AG04450 (cell line): Measurements from ENCODE around the gene HOMER1. TPM values are rescaled to one million over a fixed set of nuclear protein-coding genes. Genes with fewer than 3 reads are reported as not detected.

ENCODE experiments used
- CTCF ChIA-PET: fragments of 300-600, 350-600 bp; formaldehyde crosslinking; extraction: SDS; loops from one replicate; lab custom pipeline; 2022; ENCODE audit warnings: antibody characterized with exemption, inconsistent platforms; lab: Charles Lee
- POLR2A ChIA-PET: fragments of 350-600 bp; formaldehyde crosslinking; extraction: SDS; loops from one replicate; lab custom pipeline; 2021; ENCODE audit warnings: antibody characterized with exemption, inconsistent platforms; lab: Yijun Ruan, JAX
- DNase-seq: peaks from one replicate; pipeline ENCODE4 v3.0.0-alpha.2; 2011; ENCODE audit warnings: low read depth, low spot score
- H3K27ac ChIP-seq: one replicate; pipeline ENCODE4 v1.5.1; 2012; ENCODE audit warnings: low read depth, low read length, control low read depth
- H3K27me3 ChIP-seq: one replicate; pipeline ENCODE4 v1.6.0; 2012; ENCODE audit warnings: low read length; ENCODE audit not compliant: control insufficient read depth, insufficient read depth
- H3K4me3 ChIP-seq: 2 replicates; pipeline ENCODE4 v1.5.1; 2011; ENCODE audit warnings: mild to moderate bottlenecking, low read depth, low read length, control low read depth
- H3K9me3 ChIP-seq: 2 replicates; pipeline ENCODE4 v1.5.1; 2012; ENCODE audit warnings: low read length; ENCODE audit not compliant: control insufficient read depth, insufficient read depth
- CTCF ChIP-seq: IDR thresholded peaks from 2 replicates; pipeline ENCODE4 v1.5.1; 2011; ENCODE audit warnings: low read depth, low read length, control low read depth, inconsistent platforms
- polyA plus RNA-seq: library from polyadenylated mRNA; depleted of rRNA; stranded (reverse); fragments of >200 nt; gene quantifications from 2 replicates; pipeline ENCODE4 v1.2.3, GENCODE V29; 2011

The HOMER1 gene
- polyA plus RNA-seq, 1 experiment, result 5.1 TPM

GRCh38 chr5:79484731-79485130, 29.2 kb downstream of the HOMER1 start:
- DNase-seq, result no peak
- Histone ChIP-seq H3K4me3 (no peak overlapping the region), H3K27me3 (no peaks in the 10 kb centered on the region), H3K27ac (no peak overlapping the region), H3K9me3 (no peaks in the 10 kb centered on the region)
- CTCF ChIA-PET, result no interaction called here
- POLR2A ChIA-PET, result no interaction called here
- no peak for TF ChIP-seq CTCF

GRCh38 chr5:79481574-79481973, 32.4 kb downstream of the HOMER1 start:
- TF ChIP-seq CTCF, result no peak
- Histone ChIP-seq H3K4me3 (no peak overlapping the region), H3K27me3 (no peaks in the 10 kb centered on the region), H3K9me3 (no peaks in the 10 kb centered on the region), H3K27ac (no peak overlapping the region)
- no peak for DNase-seq
- ChIA-PET POLR2A (no interaction called here), CTCF (interaction anchor here (0.5 to 1.2 kb wide), 3 partner anchors 8 to 451 kb away, joined by 3 to 4 read pairs (median 3); no protein-coding TSS in a partner anchor)

GRCh38 chr5:79480991-79481390, 32.9 kb downstream of the HOMER1 start:
- no peak overlapping the region for H3K4me3 ChIP-seq
- no peaks in the 10 kb centered on the region for H3K27me3 ChIP-seq
- H3K27ac ChIP-seq, result no peak overlapping the region
- CTCF ChIA-PET, result interaction anchor here (0.5 to 1.2 kb wide), 3 partner anchors 9 to 450 kb away, joined by 3 to 4 read pairs (median 3); no protein-coding TSS in a partner anchor
- DNase-seq, result no peak
- no peaks in the 10 kb centered on the region for H3K9me3 ChIP-seq
- POLR2A ChIA-PET, result no interaction called here
- no peak for TF ChIP-seq CTCF

DNA sequence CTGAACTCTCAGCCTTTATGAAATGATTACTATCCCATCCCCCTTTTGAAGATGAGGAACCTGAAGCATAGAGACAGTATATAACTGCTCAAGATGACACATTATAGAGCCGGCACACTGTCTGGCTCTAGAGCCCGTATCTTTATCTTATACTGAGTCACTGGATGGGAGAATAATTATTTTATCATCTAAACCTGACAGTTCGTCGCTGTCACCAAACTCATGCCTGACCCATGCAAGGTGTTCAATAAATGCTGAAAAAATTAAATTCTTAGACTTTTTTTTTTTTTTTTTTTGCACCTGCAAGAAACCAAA, 38.8 kb downstream of the HOMER1 start:
- POLR2A ChIA-PET, result no interaction called here
- no peak overlapping the region for H3K4me3 ChIP-seq
- DNase-seq, result no peak
- H3K27me3 ChIP-seq, result no peaks in the 10 kb centered on the region
- TF ChIP-seq CTCF, result no peak
- CTCF ChIA-PET, result interaction anchor here (1.4 kb wide), 1 partner anchor 450 kb away, joined by 5 read pairs; no protein-coding TSS in a partner anchor
- H3K9me3 ChIP-seq, result no peaks in the 10 kb centered on the region
- no peak overlapping the region for H3K27ac ChIP-seq

DNA sequence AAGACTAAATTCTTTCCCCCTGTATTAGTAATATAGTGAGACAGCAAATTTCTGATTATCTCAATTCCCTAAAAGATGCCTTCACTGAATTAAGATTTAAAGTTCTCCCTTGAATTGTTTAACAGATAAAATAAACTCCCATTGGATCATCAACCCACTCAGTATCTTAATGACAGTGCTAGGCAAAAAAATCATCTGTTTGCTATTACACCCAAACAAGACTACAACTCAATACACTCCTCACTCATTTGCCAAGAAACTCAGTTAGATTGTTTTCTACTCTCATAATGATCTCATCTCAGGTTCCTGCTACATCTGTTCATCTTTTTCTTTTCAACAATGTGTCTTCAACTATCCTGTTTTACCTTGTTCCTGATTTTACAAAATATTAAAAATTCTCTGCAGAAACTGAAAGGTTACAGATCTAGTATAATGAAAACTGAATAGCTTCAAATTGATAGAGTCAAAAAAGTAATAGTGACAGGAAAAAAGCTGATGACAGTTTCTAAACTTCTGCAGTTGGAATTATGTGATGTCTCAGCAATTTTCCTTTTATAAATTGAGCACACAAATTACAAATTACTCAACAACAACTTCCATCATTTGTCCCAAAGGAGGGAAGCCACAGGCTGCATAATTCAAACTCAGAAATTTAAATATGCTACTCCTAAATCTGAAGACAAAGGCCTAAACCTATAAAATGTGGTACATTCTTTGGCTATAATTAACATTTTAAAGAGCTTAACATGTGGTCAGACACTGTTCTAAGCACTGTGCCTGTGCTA, 39.4 kb downstream of the HOMER1 start:
- H3K27me3 ChIP-seq, result no peaks in the 10 kb centered on the region
- no peak for DNase-seq
- H3K9me3 ChIP-seq, result no peaks in the 10 kb centered on the region
- ChIA-PET CTCF (interaction anchor here (1.4 to 1.5 kb wide), 2 partner anchors 450 to 454 kb away, joined by 3 to 5 read pairs; no protein-coding TSS in a partner anchor), POLR2A (no interaction called here)
- no peak overlapping the region for H3K4me3 ChIP-seq
- H3K27ac ChIP-seq, result no peak overlapping the region
- TF ChIP-seq CTCF, result no peak
